ENCODE results near the gene ABCA3.

ABCA3 gene

GRCh38 chr16:2233872-2234812 is 106.4 kb downstream of the ABCA3 start:
- DNase-seq, result no peak

- DNase-seq, result no peak
Observed at GRCh38 chr16:2233046-2233775, 107.3 kb downstream of the ABCA3 start.

- no peak for DNase-seq
Observed at GRCh38 chr16:2232094-2232990, 108.2 kb downstream of the ABCA3 start.

GRCh38 chr16:2231016-2231931 is 109.3 kb downstream of the ABCA3 start:
- no peak for DNase-seq

- DNase-seq, result no peak
Observed at GRCh38 chr16:2230376-2230775, 110.2 kb downstream of the ABCA3 start.

GRCh38 chr16:2229632-2230250 is 110.8 kb downstream of the ABCA3 start:
- no peak for DNase-seq

- DNase-seq, result no peak
Observed at GRCh38 chr16:2229091-2229490, 111.4 kb downstream of the ABCA3 start.

- DNase-seq, result no peak
Observed at GRCh38 chr16:2228161-2228824, 112.2 kb downstream of the ABCA3 start.

GRCh38 chr16:2226918-2227317 is 113.6 kb downstream of the ABCA3 start:
- DNase-seq, result no peak

GRCh38 chr16:2226245-2226793 is 114.2 kb downstream of the ABCA3 start:
- no peak for DNase-seq
